HG03469 (cell line): ENCODE measurements around the gene GNG8.

Source experiments
- ATAC-seq: cut with Tn5 transposase; IDR thresholded peaks from one replicate; pipeline ENCODE4 v1.9.1; 2021; ENCODE audit warnings: mild to moderate bottlenecking, moderate library complexity, moderate number of reproducible peaks; ENCODE audit not compliant: unreplicated experiment

Gene GNG8

GRCh38 chr19:46620716-46621115, 15.3 kb downstream of the GNG8 start:
- no peak for ATAC-seq

GRCh38 chr19:46620267-46620666, 15.7 kb downstream of the GNG8 start:
- ATAC-seq = no peak

GRCh38 chr19:46618670-46619231, 17.3 kb downstream of the GNG8 start:
- ATAC-seq = no peak

GRCh38 chr19:46617601-46618000, 18.4 kb downstream of the GNG8 start:
- ATAC-seq = no peak

- ATAC-seq = no peak
Observed at GRCh38 chr19:46616631-46617322, 19.2 kb downstream of the GNG8 start.

GRCh38 chr19:46615966-46616365, 20.0 kb downstream of the GNG8 start:
- no peak for ATAC-seq

GRCh38 chr19:46614114-46614722, 21.8 kb downstream of the GNG8 start:
- no peak for ATAC-seq

- no peak for ATAC-seq
Observed at GRCh38 chr19:46613525-46613924, 22.5 kb downstream of the GNG8 start.

- ATAC-seq = no peak
Observed at GRCh38 chr19:46611776-46612175, 24.2 kb downstream of the GNG8 start.

GRCh38 chr19:46610851-46611770, 24.9 kb downstream of the GNG8 start:
- ATAC-seq = no peak

GRCh38 chr19:46610413-46610775, 25.6 kb downstream of the GNG8 start:
- no peak for ATAC-seq

GRCh38 chr19:46609511-46610412, 26.2 kb downstream of the GNG8 start:
- ATAC-seq = no peak

- no peak for ATAC-seq
Observed at GRCh38 chr19:46608581-46609345, 27.2 kb downstream of the GNG8 start.

- ATAC-seq = no peak
Observed at GRCh38 chr19:46608178-46608577, 27.8 kb downstream of the GNG8 start.

GRCh38 chr19:46607448-46607841, 28.6 kb downstream of the GNG8 start:
- ATAC-seq = no peak

- ATAC-seq = no peak
Observed at GRCh38 chr19:46606681-46607447, 29.1 kb downstream of the GNG8 start.

- ATAC-seq = no peak
Observed at GRCh38 chr19:46606019-46606418, 30.0 kb downstream of the GNG8 start.

- ATAC-seq = no peak
Observed at GRCh38 chr19:46605356-46605821, 30.6 kb downstream of the GNG8 start.
